IMR-90 (cell line): ENCODE data around the gene CNNM1. TPM values are rescaled to one million over a fixed set of nuclear protein-coding genes. Genes with fewer than 3 reads are reported as not detected.

Experiments used
- ATAC-seq: fragments of 200-7000 bp; cut with Tn5 transposase; 2 replicates; pipeline ENCODE4 v1.9.1; 2020; ENCODE audit warnings: low read depth, mild to moderate bottlenecking, moderate library complexity
- BruUV-seq: library from RNA; stranded (reverse); fragments of 400-500 nt; replicated peaks from 2 replicates; lab custom pipeline; 2021; lab: Mats Ljungman, UMichigan
- CTCF ChIA-PET: fragments of 300-600 bp; formaldehyde crosslinking; extraction: SDS; loops from one replicate; lab custom pipeline; 2021; ENCODE audit warnings: antibody characterized with exemption; lab: Yijun Ruan, JAX
- POLR2A ChIA-PET: fragments of 300-600 bp; sonication (Branson Sonifier 250); formaldehyde crosslinking; loops from one replicate; lab custom pipeline; 2022; ENCODE audit warnings: antibody characterized with exemption; ENCODE audit not compliant: unreplicated experiment; lab: Charles Lee
- DNase-seq: peaks from one replicate; pipeline ENCODE4 v3.0.0; 2013
- H2AFZ ChIP-seq: replicated peaks from 2 replicates; pipeline ENCODE3; 2013; ENCODE audit warnings: low read length, mild to moderate bottlenecking; ENCODE audit not compliant: poor library complexity
- H2AK5ac ChIP-seq: 2 replicates; pipeline ENCODE4 v1.6.1; 2013; ENCODE audit warnings: low read depth, low read length, inconsistent platforms
- H2AK9ac ChIP-seq: replicated peaks from 2 replicates; pipeline ENCODE3; 2013; ENCODE audit warnings: mild to moderate bottlenecking, low read depth, low read length, moderate library complexity; ENCODE audit not compliant: poor library complexity
- H2BK120ac ChIP-seq: 2 replicates; pipeline ENCODE4 v1.6.1; 2013; ENCODE audit warnings: low read depth, low read length, inconsistent platforms
- H2BK15ac ChIP-seq: 3 replicates; pipeline ENCODE4 v1.6.1; 2013; ENCODE audit warnings: low read depth, low read length, inconsistent platforms
- H2BK20ac ChIP-seq: 2 replicates; pipeline ENCODE4 v1.6.1; 2013; ENCODE audit warnings: low read depth, mild to moderate bottlenecking, inconsistent platforms, low read length, moderate library complexity
- H2BK5ac ChIP-seq: 2 replicates; pipeline ENCODE4 v1.6.1; 2013; ENCODE audit warnings: mild to moderate bottlenecking, low read depth, low read length, inconsistent platforms; ENCODE audit not compliant: poor library complexity, severe bottlenecking
- H3K14ac ChIP-seq: replicated peaks from 2 replicates; pipeline ENCODE4 v1.6.1; 2013; ENCODE audit warnings: low read depth, low read length, inconsistent platforms
- H3K18ac ChIP-seq: 2 replicates; pipeline ENCODE4 v1.6.1; 2013; ENCODE audit warnings: low read depth, low read length, control low read depth
- H3K23ac ChIP-seq: 2 replicates; pipeline ENCODE4 v1.6.1; 2013; ENCODE audit warnings: low read depth, low read length, inconsistent platforms
- H3K27ac ChIP-seq: 2 replicates; pipeline ENCODE4 v1.5.1; 2013; ENCODE audit warnings: mild to moderate bottlenecking, control low read depth, low read length; ENCODE audit not compliant: insufficient read depth
- H3K27me3 ChIP-seq: 2 replicates; pipeline ENCODE4 v1.6.1; 2013; ENCODE audit warnings: low read length; ENCODE audit not compliant: control insufficient read depth, insufficient read depth
- H3K36me3 ChIP-seq: 2 replicates; pipeline ENCODE4 v1.6.1; 2013; ENCODE audit warnings: low read length, mixed read lengths; ENCODE audit not compliant: control insufficient read depth, insufficient read depth
- H3K4ac ChIP-seq: 2 replicates; pipeline ENCODE4 v1.6.1; 2013; ENCODE audit warnings: low read depth, low read length, inconsistent platforms
- H3K4me1 ChIP-seq: 2 replicates; pipeline ENCODE4 v1.6.1; 2013; ENCODE audit warnings: low read length, mixed read lengths; ENCODE audit not compliant: control insufficient read depth, insufficient read depth
- H3K4me2 ChIP-seq: 2 replicates; pipeline ENCODE4 v1.6.1; 2013; ENCODE audit warnings: low read depth, mild to moderate bottlenecking, control low read depth, low read length, moderate library complexity
- H3K4me3 ChIP-seq: 2 replicates; pipeline ENCODE4 v1.5.1; 2013; ENCODE audit warnings: low read depth, mild to moderate bottlenecking, control low read depth, low read length, moderate library complexity; ENCODE audit not compliant: insufficient read depth
- H3K56ac ChIP-seq: 2 replicates; pipeline ENCODE4 v1.6.1; 2013; ENCODE audit warnings: low read length, inconsistent platforms; ENCODE audit not compliant: insufficient read depth; ENCODE audit errors: extremely low read depth
- H3K79me1 ChIP-seq, 2 experiments: 2 replicates each; pipeline ENCODE4 v1.6.1; 2013; ENCODE audit warnings: low read length in 2 of 2, inconsistent platforms in 1 of 2, low read depth in 1 of 2
- H3K9ac ChIP-seq: 2 replicates; pipeline ENCODE4 v1.6.1; 2013; ENCODE audit warnings: low read depth, low read length, control low read depth
- H3K9me1 ChIP-seq: 2 replicates; pipeline ENCODE4 v1.6.1; 2013; ENCODE audit warnings: low read length, inconsistent platforms; ENCODE audit not compliant: insufficient read depth
- H3K9me3 ChIP-seq: 2 replicates; pipeline ENCODE4 v1.6.1; 2013; ENCODE audit warnings: low read length; ENCODE audit not compliant: control insufficient read depth, insufficient read depth
- H4K20me1 ChIP-seq: 2 replicates; pipeline ENCODE4 v1.6.1; 2013; ENCODE audit warnings: low read length, inconsistent platforms; ENCODE audit not compliant: insufficient read depth
- H4K5ac ChIP-seq: 2 replicates; pipeline ENCODE4 v1.6.1; 2013; ENCODE audit warnings: mild to moderate bottlenecking, low read depth, low read length, control low read depth
- H4K8ac ChIP-seq, 2 experiments: 2 replicates each; pipeline ENCODE4 v1.6.1; 2013; ENCODE audit warnings: low read depth in 2 of 2, low read length in 2 of 2, control low read depth in 1 of 2, inconsistent platforms in 1 of 2
- H4K91ac ChIP-seq: 2 replicates; pipeline ENCODE4 v1.6.1; 2013; ENCODE audit warnings: low read depth, low read length, inconsistent platforms; ENCODE audit not compliant: insufficient read depth
- BHLHE40 ChIP-seq: fragments of 150-350 bp; IDR thresholded peaks from 2 replicates; pipeline ENCODE4 v1.6.1; 2016; ENCODE audit warnings: mild to moderate bottlenecking, low read depth, low read length
- CHD1 ChIP-seq: IDR thresholded peaks from 2 replicates; pipeline ENCODE4 v1.6.1; 2012; ENCODE audit warnings: low read depth, low read length, improper control_type of control experiment
- MAZ ChIP-seq: IDR thresholded peaks from 2 replicates; pipeline ENCODE4 v1.6.1; 2012; ENCODE audit warnings: low read depth, mild to moderate bottlenecking, low read length, improper control_type of control experiment, moderate library complexity, borderline replicate concordance
- MXI1 ChIP-seq: IDR thresholded peaks from 2 replicates; pipeline ENCODE4 v1.6.1; 2012; ENCODE audit warnings: low read depth, mild to moderate bottlenecking, low read length, moderate library complexity, borderline replicate concordance
- NFE2L2 ChIP-seq: fragments of 150-350 bp; IDR thresholded peaks from 2 replicates; pipeline ENCODE4 v1.6.1; 2016; ENCODE audit warnings: low read depth, mild to moderate bottlenecking, low read length
- POLR2A ChIP-seq: IDR thresholded peaks from 2 replicates; pipeline ENCODE4 v1.6.1; 2012; ENCODE audit warnings: mild to moderate bottlenecking, low read depth, low read length
- RCOR1 ChIP-seq: IDR thresholded peaks from 2 replicates; pipeline ENCODE4 v1.6.1; 2012; ENCODE audit warnings: mild to moderate bottlenecking, low read length, improper control_type of control experiment; ENCODE audit not compliant: insufficient replicate concordance
- SMC3 ChIP-seq: fragments of 150-350 bp; IDR thresholded peaks from 2 replicates; pipeline ENCODE4 v1.6.1; 2016; ENCODE audit warnings: low read depth, mild to moderate bottlenecking, antibody characterized with exemption, low read length, moderate library complexity
- WGBS, 2 experiments: methylation state at CpG; one replicate each; pipeline versions ENCODE4 v1.1.5 to v1.1.7; 2013; ENCODE audit warnings: missing lambda C conversion rate in 2 of 2; ENCODE audit not compliant: insufficient read length in 1 of 2; ENCODE audit errors: extremely low coverage in 2 of 2; 5-methylcytosine and 5-hydroxymethylcytosine counted together
- dilution Hi-C: fragments of 300-500 bp; cut with HindIII; formaldehyde crosslinking; loops from one replicate; pipeline ENCODE4 v1.14.3; 2018; ENCODE audit warnings: low sequenced_read_pairs; ENCODE audit not compliant: unreplicated experiment
- in situ Hi-C: fragments of 300-500 bp; cut with MboI; formaldehyde crosslinking; loops from 3 replicates; pipeline ENCODE4 v1.14.3; 2019; ENCODE audit warnings: low sequenced_read_pairs, inconsistent platforms, mixed read lengths
- intact Hi-C: fragments of 100-400 bp; cut with micrococcal nuclease; formaldehyde crosslinking; loops from 2 replicates; pipeline ENCODE4 v1.10.0; 2022
- polyA plus RNA-seq, 3 experiments: library from polyadenylated mRNA; depleted of rRNA; stranded (reverse); fragments of >200 nt; gene quantifications; 2 replicates each; pipeline ENCODE4 v1.2.3, GENCODE V29; 2012; ENCODE audit warnings: low replicate concordance in 1 of 3
- total RNA-seq: library from RNA; depleted of rRNA; stranded (reverse); fragments of >200 nt; gene quantifications from 2 replicates; pipeline ENCODE4 v1.2.3, GENCODE V29; 2012
- TF ChIP-seq, protein P1 (sequence below): fragments of 150-350 bp; IDR thresholded peaks from 2 replicates; pipeline ENCODE4 v1.6.1; 2016; ENCODE audit warnings: low read depth, mild to moderate bottlenecking, low read length, moderate library complexity, borderline replicate concordance
- TF ChIP-seq, protein P2 (sequence below): conservative IDR thresholded peaks from 2 replicates; pipeline ENCODE4 v1.5.1; 2012; ENCODE audit warnings: mild to moderate bottlenecking, low read depth, low read length, improper control_type of control experiment

Gene CNNM1
- total and polyA plus RNA-seq, 2 of the 4 experiments (the other 2 are of a cell fraction), result 0.18 to 0.39 TPM

DNA sequence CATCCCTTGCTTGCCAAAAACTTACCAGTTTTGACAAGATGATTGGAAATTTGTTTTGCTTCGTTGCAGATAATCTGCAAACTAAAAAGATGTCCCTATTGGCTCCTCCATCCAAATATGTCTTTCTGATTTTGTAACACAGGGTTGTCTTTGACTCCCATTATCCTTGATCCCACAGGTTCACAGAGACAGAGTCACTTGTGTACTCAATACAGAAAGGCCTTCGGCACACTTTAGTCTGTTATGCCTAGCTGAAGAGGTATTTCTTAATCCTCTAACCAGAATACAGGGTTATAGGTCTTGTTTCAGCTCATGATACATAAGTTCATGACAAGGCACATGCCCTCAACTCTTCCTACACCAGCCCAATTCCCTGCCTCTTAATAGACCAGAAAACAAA lies 10.7 kb upstream of the CNNM1 start:
- no peaks in the 10 kb centered on the region for H3K36me3 ChIP-seq
- H4K91ac ChIP-seq, result no peak overlapping the region
- BruUV-seq, result no TSS peak
- no peak overlapping the region for H2AK5ac ChIP-seq
- intact Hi-C loops (no loop called here), in situ Hi-C loops (no loop called here), dilution Hi-C loops (no loop called here)
- DNase-seq (no peak), ATAC-seq (no peak)
- H3K18ac ChIP-seq, result no peak overlapping the region
- H2BK20ac ChIP-seq, result no peak overlapping the region
- no peaks in the 10 kb centered on the region for H3K4me1 ChIP-seq
- H4K8ac ChIP-seq, result no peak overlapping the region
- no peak overlapping the region for H2BK5ac ChIP-seq
- no peaks in the 10 kb centered on the region for H3K79me1 ChIP-seq
- no peaks in the 10 kb centered on the region for H3K9me3 ChIP-seq
- no peak overlapping the region for H3K14ac ChIP-seq
- no peak overlapping the region for H2AFZ ChIP-seq
- H3K27ac ChIP-seq, result no peak overlapping the region
- no peaks in the 10 kb centered on the region for H3K9me1 ChIP-seq
- H3K23ac ChIP-seq, result no peak overlapping the region
- TF ChIP-seq, protein P1, sequence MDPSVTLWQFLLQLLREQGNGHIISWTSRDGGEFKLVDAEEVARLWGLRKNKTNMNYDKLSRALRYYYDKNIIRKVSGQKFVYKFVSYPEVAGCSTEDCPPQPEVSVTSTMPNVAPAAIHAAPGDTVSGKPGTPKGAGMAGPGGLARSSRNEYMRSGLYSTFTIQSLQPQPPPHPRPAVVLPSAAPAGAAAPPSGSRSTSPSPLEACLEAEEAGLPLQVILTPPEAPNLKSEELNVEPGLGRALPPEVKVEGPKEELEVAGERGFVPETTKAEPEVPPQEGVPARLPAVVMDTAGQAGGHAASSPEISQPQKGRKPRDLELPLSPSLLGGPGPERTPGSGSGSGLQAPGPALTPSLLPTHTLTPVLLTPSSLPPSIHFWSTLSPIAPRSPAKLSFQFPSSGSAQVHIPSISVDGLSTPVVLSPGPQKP, result no peak
- TF ChIP-seq SMC3, result no peak
- TF ChIP-seq, protein P2, sequence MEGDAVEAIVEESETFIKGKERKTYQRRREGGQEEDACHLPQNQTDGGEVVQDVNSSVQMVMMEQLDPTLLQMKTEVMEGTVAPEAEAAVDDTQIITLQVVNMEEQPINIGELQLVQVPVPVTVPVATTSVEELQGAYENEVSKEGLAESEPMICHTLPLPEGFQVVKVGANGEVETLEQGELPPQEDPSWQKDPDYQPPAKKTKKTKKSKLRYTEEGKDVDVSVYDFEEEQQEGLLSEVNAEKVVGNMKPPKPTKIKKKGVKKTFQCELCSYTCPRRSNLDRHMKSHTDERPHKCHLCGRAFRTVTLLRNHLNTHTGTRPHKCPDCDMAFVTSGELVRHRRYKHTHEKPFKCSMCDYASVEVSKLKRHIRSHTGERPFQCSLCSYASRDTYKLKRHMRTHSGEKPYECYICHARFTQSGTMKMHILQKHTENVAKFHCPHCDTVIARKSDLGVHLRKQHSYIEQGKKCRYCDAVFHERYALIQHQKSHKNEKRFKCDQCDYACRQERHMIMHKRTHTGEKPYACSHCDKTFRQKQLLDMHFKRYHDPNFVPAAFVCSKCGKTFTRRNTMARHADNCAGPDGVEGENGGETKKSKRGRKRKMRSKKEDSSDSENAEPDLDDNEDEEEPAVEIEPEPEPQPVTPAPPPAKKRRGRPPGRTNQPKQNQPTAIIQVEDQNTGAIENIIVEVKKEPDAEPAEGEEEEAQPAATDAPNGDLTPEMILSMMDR, result no peak
- TF ChIP-seq BHLHE40, result no peak
- no peak for TF ChIP-seq MAZ
- TF ChIP-seq POLR2A, result no peak
- no peak for TF ChIP-seq CHD1
- TF ChIP-seq NFE2L2, result no peak
- no peak for TF ChIP-seq MXI1
- TF ChIP-seq RCOR1, result no peak
- CTCF ChIA-PET, result no interaction called here
- H4K5ac ChIP-seq, result no peak overlapping the region
- H3K27me3 ChIP-seq, result peaks cover 4% of the 10 kb centered on the region
- WGBS, 2 experiments, result no CpG with 5 or more reads among the region's 2 CpGs
- H3K9ac ChIP-seq, result no peak overlapping the region
- no peak overlapping the region for H3K4ac ChIP-seq
- no peak overlapping the region for H3K56ac ChIP-seq
- H2BK120ac ChIP-seq, result no peak overlapping the region
- H2BK15ac ChIP-seq, result no peak overlapping the region
- no peak overlapping the region for H2AK9ac ChIP-seq
- H3K4me2 ChIP-seq, result no peak overlapping the region
- POLR2A ChIA-PET, result no interaction called here
- H3K4me3 ChIP-seq, result no peak overlapping the region
- no peaks in the 10 kb centered on the region for H4K20me1 ChIP-seq
